WERI-Rb-1 (cell line): ENCODE data around the gene FARS2.

Source experiments
- DNase-seq: peaks from one replicate; pipeline ENCODE4 v3.0.0-alpha.2; 2020
- H3K27ac ChIP-seq: fragments of 250-450 bp; sonication (Bioruptor Pico); 2 replicates; pipeline ENCODE4 v1.5.1; 2020; ENCODE audit warnings: mild to moderate bottlenecking, moderate library complexity
- H3K27me3 ChIP-seq: fragments of 250-450 bp; sonication (Bioruptor Pico); 2 replicates; pipeline ENCODE4 v1.5.1; 2021; ENCODE audit warnings: mild to moderate bottlenecking, low read depth, moderate library complexity; ENCODE audit not compliant: insufficient read depth, severe bottlenecking
- H3K36me3 ChIP-seq: fragments of 250-450 bp; sonication (Bioruptor Pico); 2 replicates; pipeline ENCODE4 v1.5.1; 2020; ENCODE audit warnings: mild to moderate bottlenecking, moderate library complexity
- H3K4me3 ChIP-seq: 2 replicates; pipeline ENCODE4 v1.5.1; 2011; ENCODE audit warnings: low read depth, mild to moderate bottlenecking, control low read depth, low read length
- H3K9me3 ChIP-seq: fragments of 250-450 bp; sonication (Bioruptor Pico); 2 replicates; pipeline ENCODE4 v1.5.1; 2021; ENCODE audit warnings: mild to moderate bottlenecking, moderate library complexity; ENCODE audit not compliant: severe bottlenecking
- TF ChIP-seq, protein P1 (sequence below): IDR thresholded peaks from 2 replicates; pipeline ENCODE4 v1.5.1; 2011; ENCODE audit warnings: low read depth, mild to moderate bottlenecking, control low read depth, inconsistent platforms, low read length

The FARS2 gene

GRCh38 chr6:5290097-5290496 lies 28.8 kb downstream of the FARS2 start:
- H3K9me3 ChIP-seq, result peaks cover 2% of the 10 kb centered on the region
- no peak for DNase-seq
- TF ChIP-seq, protein P1, sequence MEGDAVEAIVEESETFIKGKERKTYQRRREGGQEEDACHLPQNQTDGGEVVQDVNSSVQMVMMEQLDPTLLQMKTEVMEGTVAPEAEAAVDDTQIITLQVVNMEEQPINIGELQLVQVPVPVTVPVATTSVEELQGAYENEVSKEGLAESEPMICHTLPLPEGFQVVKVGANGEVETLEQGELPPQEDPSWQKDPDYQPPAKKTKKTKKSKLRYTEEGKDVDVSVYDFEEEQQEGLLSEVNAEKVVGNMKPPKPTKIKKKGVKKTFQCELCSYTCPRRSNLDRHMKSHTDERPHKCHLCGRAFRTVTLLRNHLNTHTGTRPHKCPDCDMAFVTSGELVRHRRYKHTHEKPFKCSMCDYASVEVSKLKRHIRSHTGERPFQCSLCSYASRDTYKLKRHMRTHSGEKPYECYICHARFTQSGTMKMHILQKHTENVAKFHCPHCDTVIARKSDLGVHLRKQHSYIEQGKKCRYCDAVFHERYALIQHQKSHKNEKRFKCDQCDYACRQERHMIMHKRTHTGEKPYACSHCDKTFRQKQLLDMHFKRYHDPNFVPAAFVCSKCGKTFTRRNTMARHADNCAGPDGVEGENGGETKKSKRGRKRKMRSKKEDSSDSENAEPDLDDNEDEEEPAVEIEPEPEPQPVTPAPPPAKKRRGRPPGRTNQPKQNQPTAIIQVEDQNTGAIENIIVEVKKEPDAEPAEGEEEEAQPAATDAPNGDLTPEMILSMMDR, result no peak
- no peaks in the 10 kb centered on the region; the same call in 1 of the 2 replicates for H3K36me3 ChIP-seq
- no peak overlapping the region for H3K27ac ChIP-seq
- no peaks in the 10 kb centered on the region for H3K27me3 ChIP-seq
- no peak overlapping the region for H3K4me3 ChIP-seq

DNA sequence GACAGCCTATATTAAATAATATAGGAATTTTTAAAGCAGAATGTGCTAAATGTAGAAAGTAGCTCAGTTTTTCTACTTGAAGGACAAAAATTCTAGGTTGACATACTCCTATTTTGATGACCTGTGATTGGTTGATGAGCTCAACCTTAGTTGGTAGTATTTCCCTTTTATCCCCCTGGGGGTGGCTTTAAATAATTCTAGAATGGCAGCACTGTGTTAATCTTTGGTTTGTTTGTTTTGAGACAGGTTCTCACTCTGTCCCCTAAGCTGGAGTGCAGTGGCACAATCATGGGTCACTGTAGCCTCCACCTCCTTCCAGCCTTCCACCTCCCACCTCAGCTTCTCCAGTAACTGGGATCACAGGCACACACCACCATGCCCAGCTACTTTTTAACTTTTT lies 29.2 kb downstream of the FARS2 start:
- Histone ChIP-seq H3K9me3 (peaks cover 2% of the 10 kb centered on the region), H3K4me3 (no peak overlapping the region), H3K36me3 (no peaks in the 10 kb centered on the region; the same call in 1 of the 2 replicates), H3K27ac (no peak overlapping the region), H3K27me3 (no peaks in the 10 kb centered on the region)
- TF ChIP-seq, protein P1, result no peak
- DNase-seq, result no peak

- no peaks in the 10 kb centered on the region for H3K27me3 ChIP-seq
- H3K4me3 ChIP-seq, result no peak overlapping the region
- TF ChIP-seq, protein P1, result no peak
- no peak for DNase-seq
- no peak overlapping the region for H3K27ac ChIP-seq
- no peaks in the 10 kb centered on the region; the same call in 1 of the 2 replicates for H3K36me3 ChIP-seq
- peaks cover 2% of the 10 kb centered on the region for H3K9me3 ChIP-seq
Measured at GRCh38 chr6:5292154-5292553, 30.8 kb downstream of the FARS2 start.

DNA sequence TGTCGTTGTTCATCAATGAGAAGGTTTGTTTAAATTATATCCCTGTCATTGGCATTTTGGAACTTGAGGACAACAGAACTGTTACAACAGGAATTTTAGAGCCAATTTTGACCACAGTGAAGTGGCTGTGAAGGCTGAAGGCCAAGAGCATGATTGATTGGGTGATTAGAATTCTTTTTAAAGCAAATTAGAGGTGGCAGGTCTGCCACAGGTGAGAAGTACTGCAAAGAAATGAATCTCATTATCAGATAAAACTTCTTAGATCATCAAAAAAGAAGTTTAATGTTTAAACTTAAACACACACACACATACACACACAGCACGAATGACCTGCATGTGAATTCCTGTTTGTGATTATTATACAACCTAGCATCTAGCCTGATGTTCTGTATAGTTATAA lies 32.4 kb downstream of the FARS2 start:
- TF ChIP-seq, protein P1, result no peak
- Histone ChIP-seq H3K27ac (no peak overlapping the region), H3K9me3 (peaks cover 2% of the 10 kb centered on the region), H3K27me3 (no peaks in the 10 kb centered on the region), H3K36me3 (no peaks in the 10 kb centered on the region), H3K4me3 (no peak overlapping the region)
- no peak for DNase-seq

DNA sequence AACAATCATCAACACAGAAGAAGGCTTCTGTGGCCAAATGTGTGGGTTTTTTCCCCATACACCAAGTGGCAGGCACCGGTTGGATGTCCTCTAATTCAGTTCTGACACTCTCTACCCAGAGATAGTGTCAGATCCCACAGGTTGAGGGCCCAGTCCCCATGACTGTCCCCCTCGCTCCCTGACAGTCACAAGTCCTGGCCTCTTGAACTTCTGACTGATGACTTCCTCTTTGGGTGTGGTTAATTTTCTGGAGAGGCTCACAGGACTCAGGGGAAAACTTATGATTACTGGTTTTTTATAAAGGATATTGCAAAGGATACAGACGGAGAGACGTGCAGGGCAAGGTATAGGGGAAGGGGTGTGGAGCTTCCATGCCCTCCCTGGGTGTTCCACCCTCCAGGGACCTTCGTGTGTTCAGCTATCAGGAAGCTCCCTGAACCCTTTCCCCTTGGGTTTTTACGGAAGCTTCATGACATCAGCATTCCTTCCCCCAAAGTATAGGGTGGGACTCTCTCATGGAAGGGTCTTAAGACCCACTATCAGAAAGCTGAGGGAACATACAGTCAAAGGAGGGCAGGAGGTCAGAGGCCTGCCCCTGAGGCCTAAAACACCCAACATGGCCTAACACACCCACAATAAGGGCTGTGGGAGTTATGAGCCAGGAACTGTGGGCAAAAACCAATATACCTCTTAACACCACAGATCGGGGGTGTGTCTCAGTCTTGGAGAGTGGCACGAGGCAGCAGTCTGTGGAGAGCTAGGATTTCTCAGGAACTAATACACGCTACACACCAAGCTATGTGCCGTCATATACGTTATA lies 33.3 kb downstream of the FARS2 start:
- no peak for DNase-seq
- Histone ChIP-seq H3K9me3 (peaks cover 2% of the 10 kb centered on the region), H3K27ac (no peak overlapping the region)

More for the DNA sequence above, 33.3 kb downstream of the FARS2 start:
- TF ChIP-seq, protein P1, result no peak
- Histone ChIP-seq H3K27me3 (no peaks in the 10 kb centered on the region), H3K36me3 (no peaks in the 10 kb centered on the region), H3K4me3 (no peak overlapping the region)
